GM12801 (cell line): Measurements from ENCODE around the gene NPBWR2.

ENCODE experiments used
- TF ChIP-seq, protein P1 (sequence below): IDR thresholded peaks from one replicate; pipeline ENCODE4 v1.5.1; 2011; ENCODE audit warnings: control low read depth; ENCODE audit not compliant: insufficient read length; ENCODE audit errors: extremely low read depth

NPBWR2 gene

DNA sequence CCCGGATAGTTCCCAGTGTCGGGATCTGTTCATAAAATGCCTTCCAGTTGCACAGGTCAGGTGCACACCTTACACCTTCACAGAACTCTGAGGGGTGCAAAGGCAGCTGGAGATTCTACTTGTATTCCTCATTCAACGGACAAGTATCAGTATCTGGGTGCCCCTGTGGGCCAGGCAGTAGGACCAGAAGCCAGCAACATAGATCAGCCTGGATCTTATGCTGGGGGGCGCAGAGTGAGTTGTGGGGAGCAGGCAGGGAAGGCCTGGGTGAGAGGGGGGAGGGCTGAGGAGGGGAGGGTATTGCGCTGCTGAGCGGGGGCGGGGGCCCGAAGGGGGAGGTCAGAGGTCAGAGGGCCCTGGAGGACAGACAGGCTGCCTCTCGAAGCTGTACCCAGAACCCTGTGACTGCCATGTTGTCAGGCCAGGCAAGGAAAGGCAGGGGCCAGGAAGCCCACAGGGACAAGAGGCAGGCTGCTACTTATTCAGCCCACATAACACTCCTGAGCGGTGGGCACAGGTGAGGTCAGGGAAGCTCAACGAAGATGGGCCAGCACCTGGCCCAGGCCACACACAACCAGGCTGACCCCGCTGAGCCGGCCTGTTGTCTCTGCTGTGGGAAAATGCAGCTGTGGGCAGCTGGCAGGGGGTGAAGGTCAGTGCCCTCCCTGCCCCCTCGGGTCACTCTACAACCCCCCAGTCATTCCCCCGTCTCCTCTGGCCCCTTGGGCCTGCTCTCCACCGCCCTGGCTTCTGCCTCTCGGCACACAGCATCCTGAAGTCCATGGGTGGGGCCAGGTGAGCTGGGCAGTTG lies 26.3 kb downstream of the NPBWR2 start:
- TF ChIP-seq, protein P1, sequence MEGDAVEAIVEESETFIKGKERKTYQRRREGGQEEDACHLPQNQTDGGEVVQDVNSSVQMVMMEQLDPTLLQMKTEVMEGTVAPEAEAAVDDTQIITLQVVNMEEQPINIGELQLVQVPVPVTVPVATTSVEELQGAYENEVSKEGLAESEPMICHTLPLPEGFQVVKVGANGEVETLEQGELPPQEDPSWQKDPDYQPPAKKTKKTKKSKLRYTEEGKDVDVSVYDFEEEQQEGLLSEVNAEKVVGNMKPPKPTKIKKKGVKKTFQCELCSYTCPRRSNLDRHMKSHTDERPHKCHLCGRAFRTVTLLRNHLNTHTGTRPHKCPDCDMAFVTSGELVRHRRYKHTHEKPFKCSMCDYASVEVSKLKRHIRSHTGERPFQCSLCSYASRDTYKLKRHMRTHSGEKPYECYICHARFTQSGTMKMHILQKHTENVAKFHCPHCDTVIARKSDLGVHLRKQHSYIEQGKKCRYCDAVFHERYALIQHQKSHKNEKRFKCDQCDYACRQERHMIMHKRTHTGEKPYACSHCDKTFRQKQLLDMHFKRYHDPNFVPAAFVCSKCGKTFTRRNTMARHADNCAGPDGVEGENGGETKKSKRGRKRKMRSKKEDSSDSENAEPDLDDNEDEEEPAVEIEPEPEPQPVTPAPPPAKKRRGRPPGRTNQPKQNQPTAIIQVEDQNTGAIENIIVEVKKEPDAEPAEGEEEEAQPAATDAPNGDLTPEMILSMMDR, result no peak

DNA sequence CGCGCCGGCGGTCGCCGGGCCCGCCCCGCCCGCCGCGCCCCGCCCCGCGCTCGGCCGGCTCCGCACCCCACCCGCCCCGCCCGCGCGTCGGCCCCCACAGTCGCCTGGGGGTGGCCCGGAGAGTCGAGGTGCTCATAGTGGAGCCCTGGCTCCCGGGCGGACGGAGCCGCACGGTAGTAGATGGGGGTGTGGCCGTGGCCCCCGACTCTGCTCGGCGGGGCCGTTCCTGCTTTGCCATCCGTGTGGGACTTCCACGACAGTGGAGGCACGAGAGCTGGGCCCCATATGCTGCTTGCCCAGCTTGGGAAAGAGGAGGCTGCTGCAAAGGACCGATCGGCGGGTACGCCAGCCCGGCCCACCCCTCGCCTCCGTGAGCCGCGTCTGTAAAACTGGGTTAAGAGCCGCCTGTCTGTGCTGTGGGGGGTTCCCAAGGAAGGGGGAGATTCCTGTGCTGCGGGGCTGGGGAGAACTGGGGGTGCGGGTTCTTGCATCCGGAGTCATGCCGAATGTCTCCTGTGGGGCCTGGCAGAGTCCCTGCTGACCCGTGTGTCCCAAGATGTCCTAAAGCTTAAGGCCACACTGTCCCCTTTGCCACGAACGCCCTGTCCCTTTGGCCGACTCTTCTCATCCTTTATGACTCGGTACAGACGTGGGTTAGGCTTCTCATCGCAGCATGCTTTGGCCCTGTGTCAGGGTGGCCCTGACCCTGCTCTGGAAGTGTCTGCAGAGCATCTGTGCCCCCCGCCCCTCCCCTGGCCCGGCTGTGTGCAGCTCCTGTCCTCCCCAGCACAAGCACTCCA lies 27.2 kb downstream of the NPBWR2 start, which contains the start of gene OPRL1:
TSS of gene OPRL1 (plus strand) at position 70 of the 800 bp plus-strand sequence. CDS start 12,639 bp downstream, outside the sequence.
- TF ChIP-seq, protein P1, result no peak

GRCh38 chr20:64079273-64080012 lies 27.9 kb downstream of the NPBWR2 start, which contains the start of gene RGS19:
Gene RGS19 (minus strand): TSS chr20:64079518. CDS start chr20:64076886, 2,632 bp downstream.
- TF ChIP-seq, protein P1, result no peak

DNA sequence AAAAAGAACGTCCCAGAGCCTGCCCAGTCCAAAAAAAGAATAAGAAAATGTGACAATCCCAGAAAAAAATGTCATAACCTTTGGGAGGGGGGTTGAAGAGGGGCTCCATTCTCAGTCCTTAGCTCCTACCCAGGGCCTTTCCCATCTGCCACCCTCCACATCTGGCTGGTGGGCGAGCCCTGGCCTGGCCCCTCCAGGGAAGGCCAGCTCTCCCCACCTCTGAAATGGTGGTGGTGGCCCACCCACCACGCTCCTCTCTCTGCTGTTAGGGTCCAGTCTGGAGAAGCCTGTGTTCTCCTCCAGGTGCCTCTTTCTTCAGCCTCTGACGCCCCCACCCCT lies 28.5 kb downstream of the NPBWR2 start:
- TF ChIP-seq, protein P1, result no peak

DNA sequence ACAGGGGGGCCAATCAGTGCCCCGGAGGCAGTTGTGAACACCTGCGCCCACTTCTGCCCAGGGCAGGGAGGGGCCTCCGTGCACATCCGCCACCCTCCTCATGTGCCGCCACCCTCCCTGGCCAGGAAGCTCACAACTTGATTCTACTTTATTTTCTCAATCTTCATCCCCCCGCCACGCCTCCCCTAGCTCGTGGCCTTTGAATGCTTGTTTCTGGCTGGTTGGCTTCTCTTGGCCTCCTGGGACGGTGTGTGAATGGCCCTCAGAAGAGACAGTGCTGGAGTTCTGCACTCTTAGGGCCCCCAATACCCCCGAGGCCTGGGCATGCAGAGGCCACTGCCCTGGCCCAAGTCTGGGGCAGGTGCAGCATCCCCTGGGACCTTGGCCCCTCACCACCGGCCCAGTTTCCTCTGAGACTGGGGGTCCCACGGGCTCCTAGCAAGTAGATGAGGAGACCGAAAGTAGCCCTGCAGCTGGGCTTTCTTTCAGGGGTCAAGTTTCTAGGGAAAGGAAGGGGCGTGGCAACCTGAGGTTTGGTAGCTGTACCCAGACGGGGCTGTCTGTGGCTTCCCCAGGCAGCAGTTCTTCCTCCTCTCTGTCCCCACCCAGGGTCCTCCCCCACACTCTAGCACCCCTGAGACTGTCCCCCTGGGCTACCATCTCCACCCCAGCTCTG lies 29.4 kb downstream of the NPBWR2 start:
- TF ChIP-seq, protein P1, result no peak

GRCh38 chr20:64077541-64077875 lies 29.9 kb downstream of the NPBWR2 start:
- TF ChIP-seq, protein P1, result no peak
